Measurements from ENCODE around the gene AP1S1.

- TF ChIP-seq SPI1 (IDR thresholded peaks at IDR 0.05; ENCODE audit: borderline replicate concordance, low read depth): no peak
- no peak for TF ChIP-seq CTCF (IDR thresholded peaks at IDR 0.05; ENCODE audit: insufficient read depth, low read length)
Measured at GRCh38 chr7:101175664-101176063, 21.4 kb downstream of the AP1S1 start.

All from HL-60 (cell line).